Thyroid gland (tissue), 4 donors: Measurements from ENCODE around the gene HECW1. TPM values are rescaled to one million over a fixed set of nuclear protein-coding genes. Genes with fewer than 3 reads are reported as not detected.

ENCODE experiments used
- DNase-seq, 2 donors: peaks; one replicate each; pipeline ENCODE4 v3.0.0-alpha.2; 2019
- H3K27ac ChIP-seq, 3 donors: fragments of 200-600 bp; sonication (generic); 1 replicate in 2 of 3; 2 replicates in 1 of 3; pipeline ENCODE4 v1.5.1; 2016 to 2019; ENCODE audit warnings: mild to moderate bottlenecking in 1 of 3, moderate library complexity in 1 of 3
- H3K27me3 ChIP-seq: fragments of 200-600 bp; sonication (generic); one replicate; pipeline ENCODE4 v1.5.1; 2019
- H3K36me3 ChIP-seq, 2 donors: fragments of 200-600 bp; sonication (generic); one replicate each; pipeline ENCODE4 v1.5.1; 2016 to 2019
- H3K4me1 ChIP-seq, 2 donors: fragments of 200-600 bp; sonication (generic); one replicate each; pipeline ENCODE4 v1.5.1; 2017 to 2019
- H3K4me3 ChIP-seq, 3 donors: fragments of 200-600 bp; sonication (generic); replicated peaks in 1 of 3; 1 replicate in 2 of 3; 2 replicates in 1 of 3; pipeline ENCODE4 v1.5.1; 2016; ENCODE audit warnings: mild to moderate bottlenecking in 1 of 3
- H3K9me3 ChIP-seq: fragments of 200-600 bp; sonication (generic); one replicate; pipeline ENCODE4 v1.5.1; 2017
- POLR2A ChIP-seq, 2 donors: fragments of 450-650 bp; IDR thresholded peaks; one replicate each; pipeline ENCODE4 v1.6.1; 2017; ENCODE audit warnings: antibody characterized with exemption in 2 of 2, mild to moderate bottlenecking in 2 of 2, moderate library complexity in 1 of 2
- WGBS, 2 donors: methylation state at CpG; one replicate each; pipeline ENCODE4 v1.1.5; 2017; 5-methylcytosine and 5-hydroxymethylcytosine counted together
- intact Hi-C: fragments of 100-400 bp; cut with DNase I; formaldehyde crosslinking; loops from one replicate; pipeline ENCODE4 v1.15.1; 2023
- total RNA-seq, 4 donors: library from RNA; depleted of rRNA; stranded (reverse); fragments of >200 nt; gene quantifications; one replicate each; pipeline ENCODE4 v1.2.3, GENCODE V29; 2016
- TF ChIP-seq, protein P1 (sequence below), 6 experiments: fragments of 200-600 bp in 3 of 6; fragments of 450-650 bp in 3 of 6; sonication (generic) in 3 of 6; IDR thresholded peaks; one replicate each; pipeline ENCODE4 v1.5.1; 2016 to 2019; ENCODE audit warnings: antibody characterized with exemption in 6 of 6, mild to moderate bottlenecking in 2 of 6, inconsistent platforms in 1 of 6, moderate library complexity in 1 of 6

HECW1 gene
- total RNA-seq, 4 donors from 2014 or later = 0.67 to 4.7 (median 2.3) TPM

DNA sequence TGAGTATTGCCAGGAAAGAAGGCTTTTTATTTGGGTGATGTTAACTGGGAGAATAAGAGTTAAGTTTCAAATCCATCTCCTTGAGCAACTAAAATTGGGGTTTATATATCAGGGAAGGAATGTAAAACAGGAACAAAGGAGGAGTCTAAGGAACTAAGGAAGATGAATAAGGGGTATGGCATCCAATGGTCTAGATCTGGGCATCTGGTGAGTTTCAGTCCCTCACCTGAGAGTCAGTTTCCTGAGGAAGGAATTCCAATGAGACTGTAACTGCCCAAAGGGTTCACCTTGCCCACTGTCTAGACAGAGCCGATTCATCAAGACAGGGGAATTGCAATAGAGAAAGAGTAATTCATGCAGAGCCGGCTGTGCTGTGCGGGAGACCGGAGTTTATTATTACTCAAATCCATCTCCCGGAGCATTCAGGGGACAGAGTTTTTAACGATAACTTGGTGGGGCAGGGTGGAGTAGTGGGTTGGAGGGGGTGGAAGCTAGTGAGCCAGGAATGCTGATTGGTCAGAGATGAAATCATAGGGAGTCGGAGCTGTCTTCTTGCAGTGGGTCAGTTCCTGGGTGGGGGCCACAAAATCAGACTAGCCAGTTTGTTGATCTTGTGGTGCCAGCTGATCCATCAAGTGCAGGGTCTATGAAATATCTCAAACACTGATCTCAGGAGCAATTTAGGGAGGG, 282.1 kb downstream of the HECW1 start:
- DNase-seq = no peak
- intact Hi-C loops = no loop called here
- no peak overlapping the region for H3K27ac ChIP-seq
- H3K4me3 ChIP-seq = no peak overlapping the region
- TF ChIP-seq, protein P1, sequence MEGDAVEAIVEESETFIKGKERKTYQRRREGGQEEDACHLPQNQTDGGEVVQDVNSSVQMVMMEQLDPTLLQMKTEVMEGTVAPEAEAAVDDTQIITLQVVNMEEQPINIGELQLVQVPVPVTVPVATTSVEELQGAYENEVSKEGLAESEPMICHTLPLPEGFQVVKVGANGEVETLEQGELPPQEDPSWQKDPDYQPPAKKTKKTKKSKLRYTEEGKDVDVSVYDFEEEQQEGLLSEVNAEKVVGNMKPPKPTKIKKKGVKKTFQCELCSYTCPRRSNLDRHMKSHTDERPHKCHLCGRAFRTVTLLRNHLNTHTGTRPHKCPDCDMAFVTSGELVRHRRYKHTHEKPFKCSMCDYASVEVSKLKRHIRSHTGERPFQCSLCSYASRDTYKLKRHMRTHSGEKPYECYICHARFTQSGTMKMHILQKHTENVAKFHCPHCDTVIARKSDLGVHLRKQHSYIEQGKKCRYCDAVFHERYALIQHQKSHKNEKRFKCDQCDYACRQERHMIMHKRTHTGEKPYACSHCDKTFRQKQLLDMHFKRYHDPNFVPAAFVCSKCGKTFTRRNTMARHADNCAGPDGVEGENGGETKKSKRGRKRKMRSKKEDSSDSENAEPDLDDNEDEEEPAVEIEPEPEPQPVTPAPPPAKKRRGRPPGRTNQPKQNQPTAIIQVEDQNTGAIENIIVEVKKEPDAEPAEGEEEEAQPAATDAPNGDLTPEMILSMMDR (IDR thresholded peaks at IDR 0.05) = no peak
- TF ChIP-seq POLR2A (IDR thresholded peaks at IDR 0.05) = no peak
- WGBS, 2 donors = 90 to 96% methylated on average over 7 of the region's 7 CpGs
- H3K27me3 ChIP-seq = no peaks in the 10 kb centered on the region
- H3K4me1 ChIP-seq = no peaks in the 10 kb centered on the region
- no peaks in the 10 kb centered on the region for H3K9me3 ChIP-seq
- H3K36me3 ChIP-seq = no peaks in the 10 kb centered on the region

DNA sequence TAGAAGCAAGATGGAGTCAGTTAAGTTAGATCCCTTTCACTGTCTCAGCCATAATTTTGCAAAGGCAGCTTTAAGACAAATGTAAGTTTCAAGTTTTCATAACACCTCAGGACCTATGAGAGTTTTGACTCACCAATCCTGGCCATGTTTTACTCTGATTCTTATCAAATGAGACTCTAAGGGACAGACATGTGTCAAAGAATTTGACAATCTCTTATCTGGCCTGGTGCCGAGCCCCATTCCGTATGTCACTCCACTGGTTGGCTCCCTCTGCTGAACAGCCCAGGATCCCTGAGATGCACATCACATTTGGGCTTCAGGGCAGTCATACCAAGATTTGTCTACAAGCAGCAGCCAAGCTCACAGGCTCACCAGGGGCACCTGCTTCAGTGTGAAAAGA, 282.9 kb downstream of the HECW1 start:
- DNase-seq = no peak
- 38 to 43% methylated on average over 2 of the region's 2 CpGs for WGBS, 2 donors
- H3K4me1 ChIP-seq = no peaks in the 10 kb centered on the region
- no peak overlapping the region for H3K4me3 ChIP-seq
- no peaks in the 10 kb centered on the region for H3K36me3 ChIP-seq
- TF ChIP-seq POLR2A (IDR thresholded peaks at IDR 0.05) = no peak
- TF ChIP-seq, protein P1 (IDR thresholded peaks at IDR 0.05) = no peak
- no peaks in the 10 kb centered on the region for H3K27me3 ChIP-seq
- intact Hi-C loops = no loop called here
- no peaks in the 10 kb centered on the region for H3K9me3 ChIP-seq
- H3K27ac ChIP-seq = no peak overlapping the region

DNA sequence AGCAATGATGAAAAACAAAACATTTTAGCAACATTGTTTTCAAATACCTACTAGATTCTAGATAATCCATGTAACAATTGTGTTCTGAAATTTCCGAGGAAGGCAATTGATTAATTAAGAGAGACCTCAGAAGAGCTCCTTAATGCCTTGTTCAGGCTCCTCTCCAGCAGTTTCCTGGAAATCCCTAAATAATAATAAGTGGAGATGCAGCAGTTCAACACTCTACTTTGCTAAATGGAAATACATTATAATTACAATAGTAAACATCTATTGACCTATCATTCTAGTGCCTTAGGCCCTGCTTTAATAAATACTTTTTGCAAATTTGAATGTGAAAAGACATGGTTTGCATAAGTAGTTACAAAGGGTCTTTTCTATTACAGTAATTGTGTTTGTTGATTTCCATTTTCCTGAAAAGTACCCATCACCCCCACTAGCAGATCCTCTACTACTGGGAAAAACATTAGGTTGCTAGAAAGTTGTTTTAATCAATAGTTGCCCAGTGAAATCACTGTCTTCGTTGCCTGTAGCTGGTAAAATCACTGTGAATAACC, 283.8 kb downstream of the HECW1 start:
- Histone ChIP-seq H3K36me3 (no peaks in the 10 kb centered on the region), H3K27me3 (no peaks in the 10 kb centered on the region), H3K4me3 (no peak overlapping the region), H3K27ac (no peak overlapping the region), H3K9me3 (no peaks in the 10 kb centered on the region), H3K4me1 (no peaks in the 10 kb centered on the region)
- intact Hi-C loops = no loop called here
- DNase-seq = no peak
- 65 to 68% methylated on average over 2 of the region's 2 CpGs for WGBS, 2 donors
- TF ChIP-seq, protein P1 (IDR thresholded peaks at IDR 0.05) = no peak
- no peak for TF ChIP-seq POLR2A (IDR thresholded peaks at IDR 0.05)

DNA sequence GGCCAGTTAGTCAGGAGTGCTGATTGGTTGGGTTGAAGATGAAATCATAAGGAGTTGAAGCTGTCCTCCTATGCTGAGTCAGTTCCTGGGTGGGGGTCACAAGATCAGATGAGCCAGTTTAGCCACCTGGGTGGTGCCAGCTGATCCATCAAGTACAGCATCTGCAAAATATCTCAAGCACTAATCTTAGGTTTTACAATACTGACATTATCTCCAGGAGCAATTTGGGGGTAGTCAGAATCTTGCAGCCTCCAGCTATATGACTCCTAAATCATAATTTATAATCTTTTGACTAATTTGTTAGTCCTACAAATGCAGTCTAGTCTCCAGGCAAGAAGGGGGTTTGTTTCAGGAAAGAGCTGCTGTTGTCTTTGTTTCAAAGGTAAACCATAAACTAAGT, 286.4 kb downstream of the HECW1 start:
- TF ChIP-seq, protein P1 (IDR thresholded peaks at IDR 0.05) = no peak
- TF ChIP-seq POLR2A (IDR thresholded peaks at IDR 0.05) = no peak

DNA sequence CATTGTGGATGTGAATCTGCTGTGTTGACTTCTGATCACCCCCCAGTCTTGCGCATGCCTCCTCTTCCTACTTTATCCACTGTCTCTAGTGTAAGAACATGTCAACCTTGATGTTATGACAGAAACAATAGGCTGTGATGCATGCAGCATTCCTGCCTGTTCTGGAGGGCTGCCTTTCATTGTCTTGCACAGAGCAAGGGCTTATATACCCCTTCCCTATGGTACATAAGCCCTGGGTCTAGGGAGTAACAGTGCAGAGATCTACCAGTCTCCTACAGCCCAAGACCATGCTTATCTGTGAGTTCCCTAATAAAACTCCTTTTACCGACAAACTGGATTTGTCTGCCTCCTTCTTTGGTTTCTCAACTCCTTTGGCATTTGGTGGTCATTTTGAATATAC, 293.5 kb downstream of the HECW1 start:
- no peak for DNase-seq
- 94 to 95% methylated on average over 2 of the region's 2 CpGs for WGBS, 2 donors
- Histone ChIP-seq H3K27ac (no peak overlapping the region), H3K4me1 (no peaks in the 10 kb centered on the region), H3K36me3 (no peaks in the 10 kb centered on the region), H3K4me3 (no peak overlapping the region), H3K27me3 (no peaks in the 10 kb centered on the region), H3K9me3 (no peaks in the 10 kb centered on the region)
- intact Hi-C loops = no loop called here
- TF ChIP-seq POLR2A (IDR thresholded peaks at IDR 0.05) = no peak
- TF ChIP-seq, protein P1 (IDR thresholded peaks at IDR 0.05) = no peak

More for the DNA sequence above, 286.4 kb downstream of the HECW1 start:
- no peaks in the 10 kb centered on the region for H3K27me3 ChIP-seq
- no peak overlapping the region for H3K27ac ChIP-seq
- no peaks in the 10 kb centered on the region for H3K9me3 ChIP-seq
- intact Hi-C loops = no loop called here
- H3K4me1 ChIP-seq = no peaks in the 10 kb centered on the region
- H3K36me3 ChIP-seq = no peaks in the 10 kb centered on the region
- H3K4me3 ChIP-seq = no peak overlapping the region
- DNase-seq = no peak
